ENCODE measurements around the gene APH1B.

DNA sequence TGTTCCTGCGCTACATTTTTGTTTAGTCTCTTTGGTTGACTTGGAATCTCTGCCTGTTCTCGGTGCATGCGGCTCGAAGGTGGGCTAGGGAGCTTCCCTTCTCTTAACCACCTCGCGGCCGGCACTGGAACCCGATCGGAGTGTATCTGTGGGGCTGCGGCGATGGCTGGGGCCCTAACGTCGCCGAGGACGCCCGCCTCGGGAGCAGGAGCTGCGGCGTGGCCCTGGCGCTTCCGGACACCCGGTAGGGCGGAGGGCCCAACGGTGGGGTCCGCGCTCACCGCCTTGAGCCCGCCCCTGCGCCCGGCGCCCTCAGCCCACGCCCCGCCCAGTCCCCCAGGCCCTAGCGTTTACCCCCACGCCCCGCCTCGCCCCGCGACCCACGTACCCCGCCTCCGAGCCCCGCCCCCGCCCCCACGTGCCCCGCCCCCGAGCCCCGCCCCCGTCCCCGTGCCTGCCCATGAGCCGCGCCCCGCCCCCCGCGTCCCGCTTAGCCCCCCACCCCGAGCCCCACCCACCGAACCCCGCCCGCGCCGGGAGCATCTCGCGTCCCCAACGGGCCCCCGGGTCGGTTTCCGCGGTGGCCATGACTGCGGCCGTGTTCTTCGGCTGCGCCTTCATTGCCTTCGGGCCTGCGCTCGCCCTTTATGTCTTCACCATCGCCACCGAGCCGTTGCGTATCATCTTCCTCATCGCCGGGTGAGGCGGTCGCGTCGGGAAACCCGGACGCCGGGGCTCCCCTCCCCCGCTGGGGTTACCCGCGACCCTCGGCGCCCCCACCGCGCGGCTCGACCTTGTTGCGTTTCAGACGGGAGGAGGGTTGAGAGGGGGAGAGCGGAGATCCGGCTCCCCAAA lies at the start of gene APH1B:
- TF ChIP-seq CTCF (IDR thresholded peaks at IDR 0.05) (no peak), POLR2A (IDR thresholded peaks at IDR 0.05) (peak in 1 of 2 donors; percentile 19)

Data from sigmoid colon (tissue), 3 donors.